ENCODE measurements around the gene UGT1A8. TPM values are rescaled to one million over a fixed set of nuclear protein-coding genes. Genes with fewer than 3 reads are reported as not detected.

UGT1A8 gene
- total and polyA plus RNA-seq, 9 of the 15 experiments (the other 6 are each of a cell fraction or from before 2014, with no cell fraction given): 0.04 TPM; not detected in 8

DNA sequence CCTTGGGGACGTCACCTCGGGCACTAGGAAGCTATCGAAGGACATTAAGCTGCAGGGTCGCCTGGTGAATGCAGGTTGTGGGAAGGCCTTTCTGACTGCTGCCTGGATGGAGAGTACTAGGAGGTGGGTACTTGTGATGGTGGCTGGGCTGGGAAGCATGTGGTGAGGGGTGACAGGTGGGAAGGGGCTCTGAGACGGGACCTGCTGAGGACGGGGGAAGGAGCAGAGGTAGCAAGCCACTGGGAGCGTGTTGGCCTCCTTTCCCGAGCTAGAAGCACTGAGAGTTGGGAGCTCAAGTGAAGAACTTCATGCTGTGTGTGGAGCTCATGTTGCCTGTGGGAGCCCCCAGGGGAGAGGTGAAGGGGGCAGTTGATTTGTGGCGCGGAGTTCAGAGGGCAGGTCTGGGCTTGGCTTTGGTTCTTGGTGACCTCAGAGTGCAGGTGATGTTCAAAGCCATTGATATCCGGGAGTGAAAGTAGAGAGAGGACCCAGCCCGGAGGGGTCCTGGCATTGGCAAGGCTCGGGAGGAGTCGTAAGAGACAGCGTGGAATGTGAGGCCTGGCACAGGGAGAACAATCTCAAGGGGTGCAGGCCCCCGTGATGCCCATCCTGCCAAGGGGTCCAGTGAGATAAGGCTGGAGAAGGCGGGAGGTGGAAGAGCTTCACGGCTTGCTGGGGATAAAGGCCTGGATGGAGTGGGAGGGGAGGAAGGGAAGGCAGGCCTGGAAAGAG, 173.9 kb downstream of the UGT1A8 start:
- intact Hi-C loops (cut with micrococcal nuclease) (no loop called here), in situ Hi-C loops (cut with MboI) (no loop called here)
- no peaks in the 10 kb centered on the region for H3K9me3 ChIP-seq (replicated peaks; ENCODE audit: control insufficient read depth, insufficient read depth, low read depth, low read length)
- CTCF ChIA-PET (ENCODE audit: low intra/inter-chr PET ratio): no interaction called here
- peaks cover 0 to 44% of the 10 kb centered on the region in 2 experiments; a peak in 2 of 5 replicates for H3K27me3 ChIP-seq (ENCODE audit: control insufficient read depth in 2 of 2, insufficient read depth in 2 of 2, low read length in 2 of 2)
- no peak overlapping the region for H3K4me3 ChIP-seq
- POLR2A ChIA-PET: interaction anchor here (0.6 to 1.1 kb wide), 2 partner anchors 30 to 42 kb away, joined by 4 read pairs; no protein-coding TSS in a partner anchor
- WGBS (ENCODE audit: insufficient coverage, low coverage, missing lambda C conversion rate): 5% methylated on average over 14 of the region's 18 CpGs
- H3K9me1 ChIP-seq (ENCODE audit: control insufficient read depth, insufficient read depth, low read length): no peaks in the 10 kb centered on the region
- no TSS peak for BruUV-seq (replicated peaks)
- TF ChIP-seq PHB2 (IDR thresholded peaks at IDR 0.05; ENCODE audit: low read depth): no peak
- no peak for TF ChIP-seq POU5F1 (IDR thresholded peaks at IDR 0.05; ENCODE audit: borderline replicate concordance, low read depth, low read length, partially characterized antibody)
- TF ChIP-seq EP400 (IDR thresholded peaks at IDR 0.05): no peak
- TF ChIP-seq TAF9B (IDR thresholded peaks at IDR 0.05; ENCODE audit: partially characterized antibody): no peak
- no peak for TF ChIP-seq RHOXF2B (CRISPR knock-in tag; conservative IDR thresholded peaks at IDR 0.05)
- TF ChIP-seq, protein P1, sequence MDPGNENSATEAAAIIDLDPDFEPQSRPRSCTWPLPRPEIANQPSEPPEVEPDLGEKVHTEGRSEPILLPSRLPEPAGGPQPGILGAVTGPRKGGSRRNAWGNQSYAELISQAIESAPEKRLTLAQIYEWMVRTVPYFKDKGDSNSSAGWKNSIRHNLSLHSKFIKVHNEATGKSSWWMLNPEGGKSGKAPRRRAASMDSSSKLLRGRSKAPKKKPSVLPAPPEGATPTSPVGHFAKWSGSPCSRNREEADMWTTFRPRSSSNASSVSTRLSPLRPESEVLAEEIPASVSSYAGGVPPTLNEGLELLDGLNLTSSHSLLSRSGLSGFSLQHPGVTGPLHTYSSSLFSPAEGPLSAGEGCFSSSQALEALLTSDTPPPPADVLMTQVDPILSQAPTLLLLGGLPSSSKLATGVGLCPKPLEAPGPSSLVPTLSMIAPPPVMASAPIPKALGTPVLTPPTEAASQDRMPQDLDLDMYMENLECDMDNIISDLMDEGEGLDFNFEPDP (CRISPR knock-in tag; IDR thresholded peaks at IDR 0.05): no peak
- TF ChIP-seq SAFB2 (IDR thresholded peaks at IDR 0.05; ENCODE audit: borderline replicate concordance, low read depth, low read length, severe bottlenecking): no peak
- TF ChIP-seq ZBED1 (IDR thresholded peaks at IDR 0.05): no peak
- TF ChIP-seq SAFB (IDR thresholded peaks at IDR 0.05; ENCODE audit: borderline replicate concordance, low read depth, low read length): no peak
- no peak for TF ChIP-seq ZNF583 (CRISPR knock-in tag; IDR thresholded peaks at IDR 0.05)
- no peak for TF ChIP-seq ETS2 (tag; IDR thresholded peaks at IDR 0.05; ENCODE audit: borderline replicate concordance, poor library complexity, severe bottlenecking)
- TF ChIP-seq FOXA1 (IDR thresholded peaks at IDR 0.05; ENCODE audit: borderline replicate concordance): no peak
- TF ChIP-seq SMAD1 (IDR thresholded peaks at IDR 0.05; ENCODE audit: low read depth, low read length, partially characterized antibody): no peak
- H3K79me2 ChIP-seq (ENCODE audit: control insufficient read depth, insufficient read depth, low read length): no peaks in the 10 kb centered on the region
- H3K9ac ChIP-seq (ENCODE audit: insufficient read depth in 1 of 2, low read depth in 2 of 2, low read length in 2 of 2): no peak overlapping the region
- H3K36me3 ChIP-seq (ENCODE audit: control insufficient read depth, insufficient read depth, low read length): no peaks in the 10 kb centered on the region
- no peak overlapping the region for H3K4me2 ChIP-seq (ENCODE audit: insufficient read depth, low read length)
- H4K20me1 ChIP-seq (replicated peaks; ENCODE audit: control insufficient read depth, insufficient read depth, low read length): no peaks in the 10 kb centered on the region
- no peak overlapping the region for H2AFZ ChIP-seq (ENCODE audit: low read depth, low read length)
- FAIRE-seq: no peak
- no peak for ATAC-seq
- no peak for DNase-seq (ENCODE audit: extremely low read depth in 1 of 4, low spot score in 3 of 4)
- H3K4me1 ChIP-seq (replicated peaks in 1 of 2; ENCODE audit: control insufficient read depth in 2 of 2, insufficient read depth in 2 of 2, low read length in 2 of 2): no peaks in the 10 kb centered on the region; a peak in 1 of 5 replicates
- H3K27ac ChIP-seq (ENCODE audit: extremely low read depth, low read depth, low read length): no peak overlapping the region
